ENCODE data around the gene EXOC4.

DNA sequence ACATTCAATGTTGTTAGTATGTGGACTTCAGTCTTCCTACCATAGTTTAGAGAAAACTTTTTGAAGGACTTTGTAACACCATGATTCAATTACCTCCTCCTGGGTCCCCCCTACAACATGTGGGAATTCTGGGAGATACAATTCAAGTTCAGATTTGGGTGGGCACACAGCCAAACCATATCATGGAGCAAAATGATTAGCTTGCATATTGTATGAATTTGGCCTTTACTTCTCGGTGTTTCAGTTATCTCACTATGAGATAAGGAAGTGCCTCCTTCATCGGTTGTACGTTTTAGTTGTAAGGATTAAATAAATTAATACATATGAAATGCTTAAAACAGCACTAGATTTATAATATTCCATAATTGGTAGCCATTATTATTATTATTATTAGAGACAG is 428.7 kb downstream of the EXOC4 start:
- TF ChIP-seq CTCF (IDR thresholded peaks at IDR 0.05; ENCODE audit: low read depth, low read length, poor library complexity, severe bottlenecking) = no peak
- TF ChIP-seq EZH2phosphoT487 (IDR thresholded peaks at IDR 0.05; ENCODE audit: borderline replicate concordance, low read length) = no peak

Data from DOHH2 (cell line).